Skeletal muscle satellite cell (primary cell): ENCODE data around the gene PAX4.

Source experiments
- H3K27me3 ChIP-seq: 2 replicates; pipeline ENCODE4 v1.7.0; 2013; ENCODE audit warnings: low read length; ENCODE audit not compliant: control insufficient read depth, insufficient read depth
- H3K36me3 ChIP-seq: 2 replicates; pipeline ENCODE4 v1.7.0; 2013; ENCODE audit warnings: mild to moderate bottlenecking, control low read depth, low read length; ENCODE audit not compliant: insufficient read depth
- H3K4me1 ChIP-seq: 2 replicates; pipeline ENCODE4 v1.7.0; 2013; ENCODE audit warnings: low read length; ENCODE audit not compliant: control insufficient read depth, insufficient read depth
- H3K4me2 ChIP-seq: 2 replicates; pipeline ENCODE4 v1.7.0; 2013; ENCODE audit warnings: mild to moderate bottlenecking, low read length
- H3K4me3 ChIP-seq: 2 replicates; pipeline ENCODE4 v1.7.0; 2013; ENCODE audit warnings: low read length
- H3K9ac ChIP-seq: 2 replicates; pipeline ENCODE4 v1.7.0; 2013; ENCODE audit warnings: mild to moderate bottlenecking, low read depth, low read length, moderate library complexity
- H3K9me3 ChIP-seq: replicated peaks from 2 replicates; pipeline ENCODE4 v1.7.0; 2013; ENCODE audit warnings: mild to moderate bottlenecking, control low read depth, low read length

PAX4 gene

GRCh38 chr7:127620406-127621233, 2.7 kb upstream of the PAX4 start:
- no peaks in the 10 kb centered on the region for H3K4me1 ChIP-seq
- no peak overlapping the region for H3K9ac ChIP-seq
- H3K27me3 ChIP-seq = peaks cover 90% of the 10 kb centered on the region
- no peak overlapping the region for H3K4me3 ChIP-seq
- no peaks in the 10 kb centered on the region for H3K9me3 ChIP-seq
- H3K4me2 ChIP-seq = no peak overlapping the region
- H3K36me3 ChIP-seq = no peaks in the 10 kb centered on the region

GRCh38 chr7:127619681-127620405, 1.9 kb upstream of the PAX4 start:
- Histone ChIP-seq H3K4me3 (no peak overlapping the region), H3K36me3 (no peaks in the 10 kb centered on the region), H3K27me3 (peaks cover 91% of the 10 kb centered on the region), H3K9me3 (no peaks in the 10 kb centered on the region), H3K4me2 (no peak overlapping the region), H3K4me1 (no peaks in the 10 kb centered on the region), H3K9ac (no peak overlapping the region)

DNA sequence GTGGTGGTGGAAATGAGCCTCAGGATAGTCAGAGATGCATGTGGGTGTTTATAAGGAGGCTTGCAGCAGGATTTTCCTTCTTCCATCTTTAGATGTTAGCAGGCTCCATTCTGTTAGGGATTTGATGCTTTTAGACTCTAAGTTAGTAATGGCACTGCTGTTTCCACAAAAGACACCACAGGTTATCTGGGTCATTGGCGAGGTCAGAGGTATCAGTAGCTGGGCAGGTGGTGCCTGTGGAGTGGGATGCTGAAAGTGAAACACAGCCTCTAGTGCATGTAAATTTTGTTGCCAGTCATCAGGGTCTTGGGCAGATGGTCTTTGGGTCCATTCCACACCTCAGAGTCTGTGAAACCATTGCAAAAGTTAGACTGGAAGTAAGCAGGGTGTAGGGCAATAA, 833 bp upstream of the PAX4 start:
- Histone ChIP-seq H3K27me3 (peaks cover 93% of the 10 kb centered on the region), H3K9ac (no peak overlapping the region), H3K4me3 (no peak overlapping the region), H3K36me3 (no peaks in the 10 kb centered on the region), H3K9me3 (no peaks in the 10 kb centered on the region), H3K4me1 (no peaks in the 10 kb centered on the region), H3K4me2 (no peak overlapping the region)

GRCh38 chr7:127616724-127617123, 1.2 kb downstream of the PAX4 start:
- H3K9me3 ChIP-seq = no peaks in the 10 kb centered on the region
- no peak overlapping the region for H3K9ac ChIP-seq
- no peaks in the 10 kb centered on the region for H3K36me3 ChIP-seq
- H3K27me3 ChIP-seq = peaks cover 87% of the 10 kb centered on the region
- H3K4me1 ChIP-seq = no peaks in the 10 kb centered on the region
- H3K4me3 ChIP-seq = no peak overlapping the region
- H3K4me2 ChIP-seq = no peak overlapping the region

- Histone ChIP-seq H3K4me1 (no peaks in the 10 kb centered on the region), H3K4me2 (no peak overlapping the region), H3K9ac (no peak overlapping the region), H3K36me3 (no peaks in the 10 kb centered on the region), H3K27me3 (peaks cover 49% of the 10 kb centered on the region), H3K9me3 (no peaks in the 10 kb centered on the region), H3K4me3 (no peak overlapping the region)
These were observed 5.7 kb downstream of the PAX4 start for GRCh38 chr7:127612263-127612662.

- no peaks in the 10 kb centered on the region for H3K9me3 ChIP-seq
- no peaks in the 10 kb centered on the region for H3K4me1 ChIP-seq
- no peak overlapping the region for H3K4me2 ChIP-seq
- H3K9ac ChIP-seq = no peak overlapping the region
- peaks cover 19% of the 10 kb centered on the region for H3K27me3 ChIP-seq
- no peak overlapping the region for H3K4me3 ChIP-seq
- no peaks in the 10 kb centered on the region for H3K36me3 ChIP-seq
These were observed 8.6 kb downstream of the PAX4 start for GRCh38 chr7:127609297-127609696.

DNA sequence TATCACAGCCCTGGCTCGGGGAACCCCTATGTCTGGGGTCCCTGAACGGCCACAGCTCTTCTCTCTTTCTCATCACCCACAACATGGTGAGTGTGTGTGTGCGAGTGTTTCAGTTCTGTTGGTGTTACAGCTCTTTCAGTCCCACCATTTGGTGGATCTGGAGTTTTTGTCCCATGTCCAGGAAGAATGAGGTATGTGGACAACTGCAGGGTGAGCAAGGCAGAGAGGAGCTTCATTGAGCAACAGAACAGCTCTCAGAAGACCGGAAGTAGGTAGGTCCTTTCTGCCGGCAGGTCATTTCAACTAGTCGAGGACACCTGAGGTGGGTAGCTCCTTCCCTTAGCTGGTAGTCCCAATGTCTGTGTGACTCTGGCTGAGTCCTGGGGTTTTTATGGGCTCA, 9.5 kb downstream of the PAX4 start:
- H3K4me3 ChIP-seq = no peak overlapping the region
- no peaks in the 10 kb centered on the region for H3K36me3 ChIP-seq
- H3K4me1 ChIP-seq = no peaks in the 10 kb centered on the region
- no peak overlapping the region for H3K4me2 ChIP-seq
- H3K9me3 ChIP-seq = no peaks in the 10 kb centered on the region
- peaks cover 11% of the 10 kb centered on the region for H3K27me3 ChIP-seq
- no peak overlapping the region for H3K9ac ChIP-seq

- no peaks in the 10 kb centered on the region for H3K36me3 ChIP-seq
- no peaks in the 10 kb centered on the region for H3K4me1 ChIP-seq
- H3K9ac ChIP-seq = no peak overlapping the region
- no peak overlapping the region for H3K4me2 ChIP-seq
- no peaks in the 10 kb centered on the region for H3K9me3 ChIP-seq
- H3K4me3 ChIP-seq = no peak overlapping the region
- H3K27me3 ChIP-seq = no peaks in the 10 kb centered on the region
These were observed 17.1 kb downstream of the PAX4 start for GRCh38 chr7:127600885-127601284.

GRCh38 chr7:127598318-127598717, 19.6 kb downstream of the PAX4 start:
- H3K4me2 ChIP-seq = no peak overlapping the region
- H3K36me3 ChIP-seq = no peaks in the 10 kb centered on the region
- H3K9ac ChIP-seq = no peak overlapping the region
- H3K27me3 ChIP-seq = no peaks in the 10 kb centered on the region
- no peaks in the 10 kb centered on the region for H3K9me3 ChIP-seq
- no peaks in the 10 kb centered on the region for H3K4me1 ChIP-seq
- no peak overlapping the region for H3K4me3 ChIP-seq

GRCh38 chr7:127595737-127596136, 22.2 kb downstream of the PAX4 start:
- no peak overlapping the region for H3K4me3 ChIP-seq
- H3K27me3 ChIP-seq = no peaks in the 10 kb centered on the region
- H3K9ac ChIP-seq = no peak overlapping the region
- no peaks in the 10 kb centered on the region for H3K9me3 ChIP-seq
- no peaks in the 10 kb centered on the region for H3K4me1 ChIP-seq
- no peak overlapping the region for H3K4me2 ChIP-seq
- H3K36me3 ChIP-seq = peaks cover 12% of the 10 kb centered on the region

DNA sequence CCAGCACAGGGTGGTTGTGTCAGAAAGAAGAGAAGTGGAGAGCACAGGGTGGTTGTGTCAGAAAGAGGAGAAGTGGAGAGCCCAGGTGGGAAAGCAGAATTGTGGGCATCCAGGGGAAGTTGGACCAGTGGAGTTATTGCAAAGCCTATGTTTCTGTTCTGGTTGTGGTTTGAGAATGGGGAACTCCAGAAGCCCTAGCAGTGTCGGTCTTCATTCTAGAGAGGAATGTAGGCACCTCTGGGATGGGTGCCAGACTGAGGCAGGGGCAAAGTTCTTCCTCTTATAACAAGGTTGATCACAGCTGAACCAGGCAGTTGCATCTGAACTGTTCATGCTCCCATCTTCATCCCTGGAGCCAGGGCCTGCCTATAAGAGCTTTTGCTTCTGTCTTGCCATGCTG, 23.5 kb downstream of the PAX4 start:
- H3K27me3 ChIP-seq = no peaks in the 10 kb centered on the region
- no peak overlapping the region for H3K4me3 ChIP-seq
- H3K9ac ChIP-seq = no peak overlapping the region
- H3K36me3 ChIP-seq = peaks cover 19% of the 10 kb centered on the region
- no peaks in the 10 kb centered on the region for H3K9me3 ChIP-seq
- peaks cover 4% of the 10 kb centered on the region for H3K4me1 ChIP-seq
- H3K4me2 ChIP-seq = no peak overlapping the region

- Histone ChIP-seq H3K9ac (no peak overlapping the region), H3K4me1 (peaks cover 13% of the 10 kb centered on the region), H3K27me3 (no peaks in the 10 kb centered on the region), H3K4me2 (no peak overlapping the region), H3K9me3 (no peaks in the 10 kb centered on the region), H3K4me3 (no peak overlapping the region), H3K36me3 (peaks cover 19% of the 10 kb centered on the region)
These were observed 25.4 kb downstream of the PAX4 start for GRCh38 chr7:127592550-127592949.
